Measurements from ENCODE around the gene NOD2.

The NOD2 gene

DNA sequence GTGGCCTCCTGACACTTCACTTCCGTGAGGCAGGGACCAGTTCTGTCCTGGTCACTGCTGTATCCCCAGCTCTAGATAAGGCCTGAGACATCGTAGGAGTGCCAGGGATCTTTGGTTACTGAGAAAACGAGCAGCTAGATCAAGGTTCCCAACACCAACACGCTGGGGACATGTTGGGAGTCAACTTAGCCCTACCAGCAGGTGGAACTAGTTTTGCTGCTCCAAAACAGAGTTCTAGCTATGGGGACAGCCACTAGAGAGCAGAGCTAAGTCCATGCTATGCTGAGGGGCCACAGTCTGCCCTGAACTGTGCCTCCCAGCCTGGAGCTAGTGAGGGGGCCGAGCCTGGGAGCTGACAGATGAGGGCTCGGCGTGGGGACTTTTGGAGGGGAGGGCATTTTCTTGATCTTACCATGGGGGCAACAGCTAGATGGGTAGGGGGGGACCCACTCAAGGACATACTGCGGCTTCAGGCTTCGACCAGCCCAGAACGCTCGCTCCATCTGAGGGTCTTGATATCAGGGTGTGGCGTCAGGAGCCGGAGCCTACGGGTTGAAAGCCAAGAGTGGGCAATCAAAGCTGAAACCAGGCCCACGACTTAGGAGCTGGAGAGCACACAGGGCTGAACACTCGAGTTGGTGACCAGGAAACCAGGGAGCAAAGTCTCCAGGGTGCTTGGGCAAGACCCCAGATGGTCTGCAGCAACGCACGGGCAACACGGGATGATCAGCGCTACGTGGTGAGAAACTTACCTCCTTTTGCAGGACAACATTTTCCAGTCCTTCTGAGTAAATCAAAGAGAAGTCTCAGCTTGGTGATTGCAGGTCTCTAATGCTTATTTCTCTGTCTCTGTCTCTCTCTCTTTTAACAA lies 25.7 kb upstream of the NOD2 start:
- Histone ChIP-seq H3K9me3 (ENCODE audit: severe bottlenecking) (peaks cover 14% of the 10 kb centered on the region), H3K27me3 (ENCODE audit: insufficient read depth, low read depth, severe bottlenecking) (no peaks in the 10 kb centered on the region), H3K4me3 (ENCODE audit: low read depth, low read length) (no peak overlapping the region), H3K27ac (no peak overlapping the region), H3K36me3 (no peaks in the 10 kb centered on the region)
- no peak for DNase-seq
- TF ChIP-seq CTCF (IDR thresholded peaks at IDR 0.05; ENCODE audit: low read depth, low read length) = peak; percentile 28; the same call in 1 of the 2 replicates

- no peak overlapping the region for H3K27ac ChIP-seq
- TF ChIP-seq CTCF (IDR thresholded peaks at IDR 0.05; ENCODE audit: low read depth, low read length) = no peak
- no peaks in the 10 kb centered on the region for H3K36me3 ChIP-seq
- no peak for DNase-seq
- H3K4me3 ChIP-seq (ENCODE audit: low read depth, low read length) = no peak overlapping the region
- H3K9me3 ChIP-seq (ENCODE audit: severe bottlenecking) = peaks cover 14% of the 10 kb centered on the region
- H3K27me3 ChIP-seq (ENCODE audit: insufficient read depth, low read depth, severe bottlenecking) = no peaks in the 10 kb centered on the region
These were observed 24.9 kb upstream of the NOD2 start for GRCh38 chr16:50668368-50669008.

- no peak for TF ChIP-seq CTCF (IDR thresholded peaks at IDR 0.05; ENCODE audit: low read depth, low read length)
- Histone ChIP-seq H3K9me3 (ENCODE audit: severe bottlenecking) (peaks cover 14% of the 10 kb centered on the region), H3K36me3 (no peaks in the 10 kb centered on the region), H3K27ac (no peak overlapping the region), H3K27me3 (ENCODE audit: insufficient read depth, low read depth, severe bottlenecking) (no peaks in the 10 kb centered on the region), H3K4me3 (ENCODE audit: low read depth, low read length) (no peak overlapping the region)
- DNase-seq = no peak
These were observed 23.7 kb upstream of the NOD2 start for GRCh38 chr16:50669741-50670140.

GRCh38 chr16:50670476-50670875 lies 22.9 kb upstream of the NOD2 start:
- Histone ChIP-seq H3K27me3 (ENCODE audit: insufficient read depth, low read depth, severe bottlenecking) (no peaks in the 10 kb centered on the region), H3K9me3 (ENCODE audit: severe bottlenecking) (peaks cover 14% of the 10 kb centered on the region), H3K36me3 (no peaks in the 10 kb centered on the region), H3K27ac (no peak overlapping the region), H3K4me3 (ENCODE audit: low read depth, low read length) (no peak overlapping the region)
- no peak for TF ChIP-seq CTCF (IDR thresholded peaks at IDR 0.05; ENCODE audit: low read depth, low read length)
- no peak for DNase-seq

DNA sequence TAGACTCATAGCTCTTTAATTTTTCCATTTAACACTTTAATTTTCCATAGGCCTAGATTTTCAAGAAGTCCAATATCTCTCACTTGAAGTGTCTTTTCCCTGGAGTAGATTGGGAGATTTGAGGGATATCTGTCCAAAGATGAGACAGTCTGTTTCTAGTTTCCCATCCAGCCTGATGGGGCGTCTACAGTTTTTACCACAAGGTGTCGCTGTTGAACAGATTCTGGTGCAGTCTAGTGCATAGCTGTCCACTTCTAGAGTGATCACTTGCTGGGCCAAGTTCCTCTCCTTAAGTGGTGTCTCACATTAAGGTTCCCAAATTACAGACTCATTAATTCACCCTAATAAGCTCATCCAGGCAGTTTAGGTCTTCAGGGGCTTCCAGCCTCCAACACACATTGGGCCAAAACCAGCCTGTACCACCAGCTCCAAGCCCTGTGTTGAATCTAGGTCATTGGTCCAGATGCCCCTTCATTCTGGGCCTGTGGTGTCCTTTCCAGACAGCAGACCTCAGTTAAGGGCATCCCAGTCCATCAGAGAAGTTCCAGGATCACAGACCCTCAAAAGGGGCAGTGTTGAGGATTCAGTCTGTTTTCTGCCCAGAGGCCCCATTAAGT lies 21.7 kb upstream of the NOD2 start:
- no peaks in the 10 kb centered on the region for H3K27me3 ChIP-seq (ENCODE audit: insufficient read depth, low read depth, severe bottlenecking)
- peak; percentile 62 for DNase-seq
- TF ChIP-seq CTCF (IDR thresholded peaks at IDR 0.05; ENCODE audit: low read depth, low read length) = peak; percentile 82
- H3K36me3 ChIP-seq = no peaks in the 10 kb centered on the region
- H3K27ac ChIP-seq = no peak overlapping the region
- peaks cover 14% of the 10 kb centered on the region for H3K9me3 ChIP-seq (ENCODE audit: severe bottlenecking)
- no peak overlapping the region for H3K4me3 ChIP-seq (ENCODE audit: low read depth, low read length)

Data from WERI-Rb-1 (cell line).